Neutrophil (primary cell): ENCODE results near the gene TRIM69.
"Not testable (repeated sequence)": the region's sequence is repeated elsewhere in the genome, so short reads cannot be mapped to it uniquely, and the experiment has no call there.

ENCODE experiments used
- H3K27ac ChIP-seq: fragments of 200-600 bp; sonication (generic); 2 replicates; pipeline ENCODE4 v1.5.1; 2016; ENCODE audit warnings: mild to moderate bottlenecking, moderate library complexity
- H3K27me3 ChIP-seq: fragments of 200-600 bp; sonication (generic); 2 replicates; pipeline ENCODE4 v1.6.0; 2016; ENCODE audit warnings: mild to moderate bottlenecking
- H3K36me3 ChIP-seq: fragments of 200-600 bp; sonication (generic); 2 replicates; pipeline ENCODE4 v1.5.1; 2017
- H3K4me1 ChIP-seq, 2 experiments: fragments of 200-600 bp in 1 of 2; sonication (generic) in 1 of 2; 1 replicate in 1 of 2; 2 replicates in 1 of 2; pipeline versions ENCODE4 v1.5.1 to v1.6.1; 2013 to 2016; ENCODE audit warnings: low read depth in 1 of 2, low read length in 1 of 2, mild to moderate bottlenecking in 1 of 2, moderate library complexity in 1 of 2; ENCODE audit not compliant: control insufficient read depth in 1 of 2, insufficient read depth in 1 of 2
- H3K4me3 ChIP-seq, 2 experiments: fragments of 200-600 bp in 1 of 2; sonication (generic) in 1 of 2; 1 replicate in 1 of 2; 2 replicates in 1 of 2; pipeline ENCODE4 v1.5.1; 2013 to 2016; ENCODE audit warnings: low read depth in 1 of 2, low read length in 1 of 2, mild to moderate bottlenecking in 1 of 2, moderate library complexity in 1 of 2
- H3K9me3 ChIP-seq: fragments of 200-600 bp; sonication (generic); 2 replicates; pipeline ENCODE4 v1.5.1; 2016
- TF ChIP-seq, protein P1 (sequence below): fragments of 200-600 bp; sonication (generic); IDR thresholded peaks from 2 replicates; pipeline ENCODE4 v1.5.1; 2016; ENCODE audit warnings: antibody characterized with exemption

The TRIM69 gene

DNA sequence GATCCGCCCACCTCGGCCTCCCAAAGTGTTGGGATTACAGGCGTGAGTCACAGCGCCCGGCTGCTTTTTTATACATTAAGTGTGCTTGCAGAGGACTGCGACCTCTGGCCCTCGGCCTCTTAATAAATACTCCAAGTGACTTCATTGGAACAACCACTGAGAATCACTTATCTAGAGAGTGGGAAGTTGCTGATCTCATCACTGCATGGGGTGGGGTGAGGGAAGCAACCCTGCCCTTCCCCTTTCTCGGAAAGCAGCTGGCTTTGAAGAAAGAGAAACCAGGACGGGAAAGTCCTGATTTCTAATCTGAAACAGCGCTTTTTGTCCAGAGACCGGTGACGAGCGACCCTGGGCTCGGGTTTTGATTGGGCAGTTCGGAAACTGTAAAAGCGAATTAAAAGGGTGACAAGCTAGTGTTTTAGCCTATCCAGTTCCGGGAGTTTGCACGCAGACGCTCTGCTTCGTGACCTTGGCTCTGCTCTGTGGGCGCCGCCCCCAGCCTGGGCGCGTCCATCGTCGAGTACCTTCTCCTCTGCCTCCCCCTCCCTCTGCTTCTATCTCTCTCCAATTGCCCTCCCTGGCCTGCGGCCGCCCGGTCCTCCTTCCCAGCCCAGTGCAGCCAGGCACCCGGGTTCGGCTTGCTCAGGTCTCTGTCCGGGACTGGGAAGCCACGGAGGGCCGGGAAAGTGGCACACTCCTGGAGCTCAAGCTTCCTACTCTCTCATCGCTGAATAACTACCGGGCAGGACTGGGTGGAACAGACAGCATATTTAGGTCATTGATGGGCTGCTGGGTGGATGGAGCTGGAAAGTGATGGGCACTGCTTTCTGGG, 7.5 kb upstream of the TRIM69 start:
- H3K27ac ChIP-seq: peak overlapping the region; percentile 96
- H3K36me3 ChIP-seq: peaks cover 10% of the 10 kb centered on the region
- H3K4me1 ChIP-seq: peaks cover 58 to 68% of the 10 kb centered on the region in 2 experiments
- no peaks in the 10 kb centered on the region for H3K27me3 ChIP-seq
- H3K9me3 ChIP-seq: no peaks in the 10 kb centered on the region
- peak overlapping the region; percentile 89 to 91 for H3K4me3 ChIP-seq
- TF ChIP-seq, protein P1, sequence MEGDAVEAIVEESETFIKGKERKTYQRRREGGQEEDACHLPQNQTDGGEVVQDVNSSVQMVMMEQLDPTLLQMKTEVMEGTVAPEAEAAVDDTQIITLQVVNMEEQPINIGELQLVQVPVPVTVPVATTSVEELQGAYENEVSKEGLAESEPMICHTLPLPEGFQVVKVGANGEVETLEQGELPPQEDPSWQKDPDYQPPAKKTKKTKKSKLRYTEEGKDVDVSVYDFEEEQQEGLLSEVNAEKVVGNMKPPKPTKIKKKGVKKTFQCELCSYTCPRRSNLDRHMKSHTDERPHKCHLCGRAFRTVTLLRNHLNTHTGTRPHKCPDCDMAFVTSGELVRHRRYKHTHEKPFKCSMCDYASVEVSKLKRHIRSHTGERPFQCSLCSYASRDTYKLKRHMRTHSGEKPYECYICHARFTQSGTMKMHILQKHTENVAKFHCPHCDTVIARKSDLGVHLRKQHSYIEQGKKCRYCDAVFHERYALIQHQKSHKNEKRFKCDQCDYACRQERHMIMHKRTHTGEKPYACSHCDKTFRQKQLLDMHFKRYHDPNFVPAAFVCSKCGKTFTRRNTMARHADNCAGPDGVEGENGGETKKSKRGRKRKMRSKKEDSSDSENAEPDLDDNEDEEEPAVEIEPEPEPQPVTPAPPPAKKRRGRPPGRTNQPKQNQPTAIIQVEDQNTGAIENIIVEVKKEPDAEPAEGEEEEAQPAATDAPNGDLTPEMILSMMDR: peak; percentile 29

DNA sequence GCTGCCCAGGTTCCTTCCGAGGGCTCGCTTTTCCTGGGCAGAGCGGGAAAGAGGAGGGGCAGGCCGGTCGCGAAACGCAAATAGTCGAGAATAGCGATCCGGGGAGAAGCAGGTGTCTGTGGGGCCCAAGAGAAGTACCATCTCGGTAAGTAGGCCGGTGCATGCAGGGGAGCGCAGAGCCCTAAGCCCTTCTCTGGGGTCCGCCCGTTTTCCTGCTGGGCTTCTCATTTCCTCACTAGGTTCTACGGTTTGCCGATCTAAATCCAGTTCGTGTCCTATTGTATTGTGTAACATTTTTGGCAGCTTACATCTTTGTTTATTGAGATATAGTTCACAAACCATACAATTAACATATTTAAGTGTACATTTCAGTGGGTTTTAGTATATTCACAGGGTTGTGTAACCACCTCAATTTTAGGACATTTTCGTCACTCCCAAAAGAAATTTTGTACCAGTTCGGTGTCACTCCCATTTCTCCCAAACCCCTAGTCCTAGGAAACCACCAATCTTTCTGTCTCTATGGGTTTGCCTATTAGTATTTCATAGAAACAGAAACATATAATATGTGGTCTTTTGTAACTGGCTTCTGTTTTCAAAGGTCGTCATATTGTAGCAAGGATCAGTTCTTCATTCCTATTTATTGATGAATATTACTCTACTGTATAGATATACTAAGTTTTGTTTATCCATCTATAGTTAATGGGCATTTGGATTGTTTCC, 6.8 kb upstream of the TRIM69 start:
- no peaks in the 10 kb centered on the region for H3K9me3 ChIP-seq
- peaks cover 51 to 60% of the 10 kb centered on the region in 2 experiments for H3K4me1 ChIP-seq
- peak overlapping the region; percentile 89 to 91 for H3K4me3 ChIP-seq
- H3K27me3 ChIP-seq: no peaks in the 10 kb centered on the region
- H3K36me3 ChIP-seq: peaks cover 10% of the 10 kb centered on the region
- TF ChIP-seq, protein P1: no peak
- H3K27ac ChIP-seq: peak overlapping the region; percentile 96

DNA sequence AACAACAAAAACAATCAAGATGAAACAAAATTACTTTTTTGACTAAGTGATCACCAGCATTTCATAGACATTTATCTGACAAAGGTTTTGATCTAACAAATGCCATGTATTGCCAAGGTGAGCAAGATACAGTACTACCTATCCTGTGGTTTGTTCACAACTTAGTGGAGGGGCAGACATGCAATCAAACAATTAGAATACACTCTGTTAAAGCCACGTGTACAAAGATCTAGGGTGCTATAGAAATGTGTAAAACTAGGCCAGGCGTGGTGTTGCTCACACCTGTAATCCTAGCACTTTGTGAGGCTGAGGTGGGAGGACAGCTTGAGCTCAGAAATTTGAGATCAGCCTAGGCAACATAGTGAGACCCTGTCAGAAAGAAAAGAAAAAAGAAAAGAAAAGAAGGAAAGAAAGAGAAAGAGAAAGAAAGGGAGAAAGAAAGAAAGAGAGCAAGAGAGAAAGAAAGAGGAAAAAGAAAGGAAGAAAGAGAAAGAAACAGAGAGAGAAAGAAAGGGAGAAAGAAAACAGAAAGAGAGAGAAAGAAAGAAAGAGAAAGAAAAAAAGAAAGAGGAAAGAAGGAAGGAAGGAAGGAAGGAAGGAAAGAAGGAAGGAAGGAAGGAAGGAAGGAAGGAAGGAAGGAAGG, 1.4 kb upstream of the TRIM69 start:
- peak overlapping the region in 1 of 2 experiments; percentile 28 for H3K4me3 ChIP-seq
- peak overlapping the region; percentile 87 for H3K27ac ChIP-seq
- no peaks in the 10 kb centered on the region for H3K27me3 ChIP-seq
- H3K36me3 ChIP-seq: peaks cover 10% of the 10 kb centered on the region
- H3K4me1 ChIP-seq: peaks cover 27 to 30% of the 10 kb centered on the region in 2 experiments
- no peaks in the 10 kb centered on the region for H3K9me3 ChIP-seq
- TF ChIP-seq, protein P1: no peak

DNA sequence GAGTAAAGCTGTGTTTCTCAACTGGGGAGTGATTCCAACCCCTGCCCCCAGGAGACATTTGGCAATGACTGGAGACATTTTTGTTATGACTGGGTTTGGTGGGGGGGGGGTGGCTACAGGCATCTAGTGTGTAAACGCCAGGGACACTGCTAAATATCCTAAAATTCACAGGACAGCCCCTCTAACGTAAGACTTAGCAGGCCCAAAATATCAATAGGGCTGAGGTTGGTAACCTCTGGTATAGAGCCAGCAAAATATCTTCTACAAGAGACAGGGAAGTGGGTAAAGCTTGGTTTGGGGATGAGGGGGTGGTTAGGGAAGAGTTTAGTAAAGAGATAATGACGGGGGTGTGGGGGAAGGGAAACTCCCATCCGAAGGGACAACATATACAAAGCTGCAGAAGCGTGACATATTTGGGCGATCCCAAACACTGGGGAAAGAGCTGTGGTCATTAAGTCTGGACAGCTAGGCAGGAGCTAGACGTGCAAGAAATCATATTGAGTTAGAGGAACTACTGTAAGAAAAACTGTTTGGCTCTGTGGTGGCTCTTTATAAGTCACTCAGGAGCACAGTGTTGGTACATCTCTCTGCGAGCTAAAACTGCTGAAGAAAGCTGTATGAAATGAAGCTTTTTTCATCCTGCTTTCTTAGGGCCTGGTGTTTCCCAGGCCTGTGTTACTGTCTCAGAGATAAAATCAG, 697 bp upstream of the TRIM69 start:
- peak overlapping the region in 1 of 2 experiments; percentile 28 for H3K4me3 ChIP-seq
- H3K9me3 ChIP-seq: no peaks in the 10 kb centered on the region
- H3K36me3 ChIP-seq: peaks cover 10% of the 10 kb centered on the region
- TF ChIP-seq, protein P1: no peak
- no peaks in the 10 kb centered on the region for H3K27me3 ChIP-seq
- peak overlapping the region; percentile 87 for H3K27ac ChIP-seq
- H3K4me1 ChIP-seq: peaks cover 20 to 23% of the 10 kb centered on the region in 2 experiments

DNA sequence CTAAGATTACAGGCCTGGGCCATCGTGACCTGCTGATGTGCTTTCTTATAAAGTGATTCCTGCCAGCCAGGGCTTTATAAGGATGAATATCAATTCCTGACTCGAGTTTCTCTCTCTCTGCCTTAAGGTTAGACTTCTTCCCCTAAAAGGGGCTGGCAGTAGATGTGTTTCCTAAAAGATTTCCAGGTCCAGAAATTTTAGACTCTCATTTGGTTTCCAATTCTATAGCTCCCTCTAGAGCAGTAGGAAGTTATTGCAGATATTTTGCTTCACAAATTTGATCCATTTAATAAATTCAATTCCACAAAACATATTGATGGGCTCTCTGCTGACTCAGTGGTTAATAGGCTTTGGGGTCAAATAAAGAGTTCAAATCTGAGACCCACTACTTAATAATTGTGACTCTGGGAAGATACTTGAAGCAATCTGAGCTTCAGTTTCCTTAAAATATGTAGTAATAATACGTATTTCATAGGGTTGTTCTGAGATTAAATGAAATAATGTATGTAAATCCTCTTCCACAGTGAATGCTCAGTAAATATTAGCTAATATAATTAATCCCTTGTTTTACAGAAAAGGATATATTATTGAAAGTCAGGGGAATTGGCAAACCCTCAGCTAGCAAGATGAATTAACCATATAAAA, 2.1 kb downstream of the TRIM69 start:
- Histone ChIP-seq H3K4me3 (no peak overlapping the region), H3K27ac (no peak overlapping the region), H3K36me3 (no peaks in the 10 kb centered on the region), H3K27me3 (no peaks in the 10 kb centered on the region), H3K4me1 (peaks cover 16 to 21% of the 10 kb centered on the region in 2 experiments), H3K9me3 (no peaks in the 10 kb centered on the region)
- TF ChIP-seq, protein P1: peak; percentile 82

DNA sequence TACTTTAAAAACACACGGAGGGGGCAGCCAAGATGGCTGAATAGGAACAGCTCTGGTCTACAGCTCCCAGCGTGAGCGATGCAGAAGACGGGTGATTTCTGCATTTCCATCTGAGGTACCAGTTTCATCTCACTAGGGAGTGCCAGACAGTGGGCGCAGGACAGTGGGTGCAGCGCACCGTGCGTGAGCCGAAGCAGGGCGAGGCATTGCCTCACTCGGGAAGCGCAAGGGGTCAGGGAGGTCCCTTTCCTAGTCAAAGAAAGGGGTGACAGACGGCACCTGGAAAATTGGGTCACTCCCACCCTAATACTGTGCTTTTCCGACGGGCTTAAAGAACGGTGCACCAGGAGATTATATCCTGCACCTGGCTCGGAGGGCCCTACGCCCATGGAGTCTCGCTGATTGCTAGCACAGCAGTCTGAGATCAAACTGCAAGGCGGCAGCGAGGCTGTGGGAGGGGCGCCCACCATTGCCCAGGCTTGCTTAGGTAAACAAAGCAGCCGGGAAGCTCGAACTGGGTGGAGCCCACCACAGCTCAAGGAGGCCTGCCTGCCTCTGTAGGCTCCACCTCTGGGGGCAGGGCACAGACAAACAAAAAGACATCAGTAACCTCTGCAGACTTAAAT, 3.0 kb downstream of the TRIM69 start:
- H3K4me3 ChIP-seq, H3K27ac ChIP-seq, H3K36me3 ChIP-seq, H3K9me3 ChIP-seq, H3K27me3 ChIP-seq: not testable (repeated sequence)
- H3K4me1 ChIP-seq: peaks cover 16 to 21% of the 10 kb centered on the region in 2 experiments

DNA sequence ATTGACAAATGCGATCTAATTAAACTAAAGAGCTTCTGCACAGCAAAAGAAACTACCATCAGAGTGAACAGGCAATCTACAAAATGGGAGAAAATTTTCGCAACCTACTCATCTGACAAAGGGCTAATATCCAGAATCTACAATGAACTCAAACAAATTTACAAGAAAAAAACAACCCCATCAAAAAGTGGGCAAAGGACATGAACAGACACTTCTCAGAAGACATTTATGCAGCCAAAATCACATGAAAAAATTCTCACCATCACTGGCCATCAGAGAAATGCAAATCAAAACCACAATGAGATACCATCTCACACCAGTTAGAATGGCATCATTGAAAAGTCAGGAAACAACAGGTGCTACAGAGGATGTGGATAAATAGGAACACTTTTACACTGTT, 7.1 kb downstream of the TRIM69 start:
- H3K27me3 ChIP-seq, H3K4me3 ChIP-seq, H3K36me3 ChIP-seq, H3K27ac ChIP-seq, H3K9me3 ChIP-seq, H3K4me1 ChIP-seq: not testable (repeated sequence)
